HG03064 (cell line): Measurements from ENCODE around the gene PSMA7.

Source experiments
- ATAC-seq: cut with Tn5 transposase; IDR thresholded peaks from one replicate; pipeline ENCODE4 v1.9.1; 2021; ENCODE audit warnings: low read depth; ENCODE audit not compliant: unreplicated experiment

PSMA7 gene

GRCh38 chr20:62143081-62143956 is at the start of gene PSMA7, which contains the start of gene SS18L1:
PSMA7 (minus strand) TSS chr20:62143394; CDS start chr20:62143303, 91 bp downstream.
SS18L1 (plus strand) TSS chr20:62143769; CDS start chr20:62143821, 52 bp downstream.
- peak; percentile 71 for ATAC-seq

GRCh38 chr20:62192635-62193034 is 49.4 kb upstream of the PSMA7 start:
- ATAC-seq: no peak

- no peak for ATAC-seq
Measured at GRCh38 chr20:62191781-62192559, 48.8 kb upstream of the PSMA7 start.

GRCh38 chr20:62190639-62191411 is 47.6 kb upstream of the PSMA7 start:
- no peak for ATAC-seq

GRCh38 chr20:62186887-62187866 is 44.0 kb upstream of the PSMA7 start:
- no peak for ATAC-seq

GRCh38 chr20:62186096-62186426 is 42.9 kb upstream of the PSMA7 start:
- ATAC-seq: no peak

- no peak for ATAC-seq
Measured at GRCh38 chr20:62183426-62184142, 40.4 kb upstream of the PSMA7 start.

GRCh38 chr20:62182469-62183425 is 39.6 kb upstream of the PSMA7 start, which contains the start of gene MTG2:
MTG2 (plus strand) TSS chr20:62183028; CDS start chr20:62193421, 10,393 bp downstream.
- peak; percentile 85 for ATAC-seq

GRCh38 chr20:62181808-62182207 is 38.6 kb upstream of the PSMA7 start:
- ATAC-seq: no peak

- no peak for ATAC-seq
Measured at GRCh38 chr20:62179162-62179504, 35.9 kb upstream of the PSMA7 start.

- no peak for ATAC-seq
Measured at GRCh38 chr20:62178316-62179161, 35.3 kb upstream of the PSMA7 start.

GRCh38 chr20:62177307-62177706 is 34.1 kb upstream of the PSMA7 start:
- ATAC-seq: no peak

- no peak for ATAC-seq
Measured at GRCh38 chr20:62176866-62177265, 33.7 kb upstream of the PSMA7 start.

GRCh38 chr20:62175711-62176110 is 32.5 kb upstream of the PSMA7 start:
- ATAC-seq: no peak

- ATAC-seq: no peak
Measured at GRCh38 chr20:62174870-62175624, 31.9 kb upstream of the PSMA7 start.

- no peak for ATAC-seq
Measured at GRCh38 chr20:62174021-62174804, 31.0 kb upstream of the PSMA7 start.
